ENCODE measurements around the gene CAMTA1. TPM values are rescaled to one million over a fixed set of nuclear protein-coding genes. Genes with fewer than 3 reads are reported as not detected.

The CAMTA1 gene
- polyA plus RNA-seq, 1 experiment = 23.1 TPM

GRCh38 chr1:7334475-7335035 lies 549.3 kb downstream of the CAMTA1 start:
- Histone ChIP-seq H3K4me3 (ENCODE audit: low read depth, low read length) (no peak overlapping the region), H3K27me3 (ENCODE audit: control insufficient read depth, insufficient read depth, low read length) (no peaks in the 10 kb centered on the region), H3K36me3 (ENCODE audit: control insufficient read depth, insufficient read depth, low read length) (no peaks in the 10 kb centered on the region)
- ChIA-PET POLR2A (no interaction called here), CTCF (interaction anchor here (0.7 to 0.8 kb wide), 2 partner anchors 15 to 17 kb away, joined by 3 to 4 read pairs; no protein-coding TSS in a partner anchor)
- peak; percentile 27 for DNase-seq (ENCODE audit: low read depth)
- TF ChIP-seq CTCF (IDR thresholded peaks at IDR 0.05; ENCODE audit: insufficient read depth, low read depth, low read length) = no peak

- CTCF ChIA-PET = interaction anchor here (0.7 to 0.8 kb wide), 2 partner anchors 16 kb away, joined by 3 to 4 read pairs; no protein-coding TSS in a partner anchor
- TF ChIP-seq CTCF (IDR thresholded peaks at IDR 0.05; ENCODE audit: insufficient read depth, low read depth, low read length) = no peak
- no peaks in the 10 kb centered on the region for H3K27me3 ChIP-seq (ENCODE audit: control insufficient read depth, insufficient read depth, low read length)
- no peak for DNase-seq (ENCODE audit: low read depth)
- no peak overlapping the region for H3K4me3 ChIP-seq (ENCODE audit: low read depth, low read length)
- H3K36me3 ChIP-seq (ENCODE audit: control insufficient read depth, insufficient read depth, low read length) = no peaks in the 10 kb centered on the region
- POLR2A ChIA-PET = no interaction called here
Observed at GRCh38 chr1:7335224-7335879, 550.1 kb downstream of the CAMTA1 start.

GRCh38 chr1:7338439-7338838 lies 553.2 kb downstream of the CAMTA1 start:
- ChIA-PET CTCF (no interaction called here), POLR2A (no interaction called here)
- no peak for TF ChIP-seq CTCF (IDR thresholded peaks at IDR 0.05; ENCODE audit: insufficient read depth, low read depth, low read length)
- no peak for DNase-seq (ENCODE audit: low read depth)
- no peaks in the 10 kb centered on the region for H3K36me3 ChIP-seq (ENCODE audit: control insufficient read depth, insufficient read depth, low read length)
- no peaks in the 10 kb centered on the region for H3K27me3 ChIP-seq (ENCODE audit: control insufficient read depth, insufficient read depth, low read length)
- no peak overlapping the region for H3K4me3 ChIP-seq (ENCODE audit: low read depth, low read length)

- ChIA-PET POLR2A (no interaction called here), CTCF (no interaction called here)
- H3K4me3 ChIP-seq (ENCODE audit: low read depth, low read length) = no peak overlapping the region
- DNase-seq (ENCODE audit: low read depth) = no peak
- no peaks in the 10 kb centered on the region for H3K36me3 ChIP-seq (ENCODE audit: control insufficient read depth, insufficient read depth, low read length)
- no peaks in the 10 kb centered on the region for H3K27me3 ChIP-seq (ENCODE audit: control insufficient read depth, insufficient read depth, low read length)
- no peak for TF ChIP-seq CTCF (IDR thresholded peaks at IDR 0.05; ENCODE audit: insufficient read depth, low read depth, low read length)
Observed at GRCh38 chr1:7339014-7339413, 553.8 kb downstream of the CAMTA1 start.

- no peaks in the 10 kb centered on the region for H3K36me3 ChIP-seq (ENCODE audit: control insufficient read depth, insufficient read depth, low read length)
- ChIA-PET POLR2A (no interaction called here), CTCF (no interaction called here)
- DNase-seq (ENCODE audit: low read depth) = no peak
- no peak overlapping the region for H3K4me3 ChIP-seq (ENCODE audit: low read depth, low read length)
- no peaks in the 10 kb centered on the region for H3K27me3 ChIP-seq (ENCODE audit: control insufficient read depth, insufficient read depth, low read length)
- no peak for TF ChIP-seq CTCF (IDR thresholded peaks at IDR 0.05; ENCODE audit: insufficient read depth, low read depth, low read length)
Observed at GRCh38 chr1:7339953-7340352, 554.7 kb downstream of the CAMTA1 start.
